Measurements from ENCODE around the gene SRSF5. TPM values are rescaled to one million over a fixed set of nuclear protein-coding genes. Genes with fewer than 3 reads are reported as not detected.
A peak's percentile ranks its signal among the peaks of the same experiment; 100 is the strongest.
"Not testable (repeated sequence)": the region's sequence is repeated elsewhere in the genome, so short reads cannot be mapped to it uniquely, and the experiment has no call there.

The SRSF5 gene
- polyA plus RNA-seq (ENCODE audit: insufficient read length in 3 of 3), result 100 to 1,000 TPM; 667 to 833 (median 704) TPM
- long read RNA-seq, donor 1, transcript SRSF5-218 (2 exons, 622 nt), result minor isoform, 6 of 415 reads
- long read RNA-seq, donor 1, transcript SRSF5-217 (8 exons, 1,500 nt), result major isoform, 28 of 415 reads
- long read RNA-seq, donor 1, transcript SRSF5-212 (7 exons, 2,443 nt), result minor isoform, 8 of 415 reads
- long read RNA-seq, donor 1, transcript SRSF5-208 (2 exons, 947 nt), result minor isoform, 20 of 415 reads
- long read RNA-seq, donor 1, partial matches to known transcripts, result 276 of 415 reads
- long read RNA-seq, donor 1, other reads (novel, unspliced or antisense), result 64 of 415 reads
- long read RNA-seq, donor 2, transcript SRSF5-217 (8 exons, 1,500 nt), result major isoform, 19 of 536 reads
- long read RNA-seq, donor 2, transcript SRSF5-201 (8 exons, 1,638 nt), result minor isoform, 7 of 536 reads
- long read RNA-seq, donor 2, transcript SRSF5-208 (2 exons, 947 nt), result minor isoform, 14 of 536 reads
- long read RNA-seq, donor 2, transcript SRSF5-216 (4 exons, 644 nt), result minor isoform, 10 of 536 reads
- long read RNA-seq, donor 2, partial matches to known transcripts, result 390 of 536 reads
- long read RNA-seq, donor 2, other reads (novel, unspliced or antisense), result 89 of 536 reads
- long read RNA-seq, donor 3, transcript SRSF5-201 (8 exons, 1,638 nt), result minor isoform, 6 of 381 reads
- long read RNA-seq, donor 3, transcript SRSF5-217 (8 exons, 1,500 nt), result major isoform, 21 of 381 reads
- long read RNA-seq, donor 3, transcript SRSF5-216 (4 exons, 644 nt), result minor isoform, 6 of 381 reads
- long read RNA-seq, donor 3, transcript SRSF5-208 (2 exons, 947 nt), result minor isoform, 12 of 381 reads
- long read RNA-seq, donor 3, partial matches to known transcripts, result 268 of 381 reads
- long read RNA-seq, donor 3, other reads (novel, unspliced or antisense), result 62 of 381 reads
- long read RNA-seq, donor 4, transcript SRSF5-212 (7 exons, 2,443 nt), result minor isoform, 7 of 676 reads
- long read RNA-seq, donor 4, transcript SRSF5-208 (2 exons, 947 nt), result minor isoform, 22 of 676 reads
- long read RNA-seq, donor 4, transcript SRSF5-217 (8 exons, 1,500 nt), result major isoform, 26 of 676 reads
- long read RNA-seq, donor 4, transcript SRSF5-201 (8 exons, 1,638 nt), result minor isoform, 8 of 676 reads
- long read RNA-seq, donor 4, partial matches to known transcripts, result 531 of 676 reads
- long read RNA-seq, donor 4, other reads (novel, unspliced or antisense), result 69 of 676 reads
- long read RNA-seq, donor 5, transcript SRSF5-217 (8 exons, 1,500 nt), result major isoform, 12 of 84 reads
- long read RNA-seq, donor 5, partial matches to known transcripts, result 56 of 84 reads
- long read RNA-seq, donor 5, other reads (novel, unspliced or antisense), result 6 of 84 reads
- long read RNA-seq, donor 6, transcript SRSF5-207 (6 exons, 3,044 nt), result minor isoform, 5 of 572 reads
- long read RNA-seq, donor 6, transcript SRSF5-216 (4 exons, 644 nt), result minor isoform, 10 of 572 reads
- long read RNA-seq, donor 6, transcript SRSF5-208 (2 exons, 947 nt), result major isoform, 22 of 572 reads
- long read RNA-seq, donor 6, transcript SRSF5-217 (8 exons, 1,500 nt), result minor isoform, 17 of 572 reads
- long read RNA-seq, donor 6, partial matches to known transcripts, result 474 of 572 reads
- long read RNA-seq, donor 6, other reads (novel, unspliced or antisense), result 35 of 572 reads
- long read RNA-seq, donor 7, transcript SRSF5-217 (8 exons, 1,500 nt), result major isoform, 24 of 318 reads
- long read RNA-seq, donor 7, partial matches to known transcripts, result 247 of 318 reads
- long read RNA-seq, donor 7, other reads (novel, unspliced or antisense), result 32 of 318 reads
- long read RNA-seq, donor 8, transcript SRSF5-208 (2 exons, 947 nt), result minor isoform, 12 of 159 reads
- long read RNA-seq, donor 8, transcript SRSF5-217 (8 exons, 1,500 nt), result major isoform, 17 of 159 reads
- long read RNA-seq, donor 8, partial matches to known transcripts, result 107 of 159 reads
- long read RNA-seq, donor 8, other reads (novel, unspliced or antisense), result 15 of 159 reads
- long read RNA-seq, donor 9, transcript SRSF5-207 (6 exons, 3,044 nt), result minor isoform, 7 of 539 reads
- long read RNA-seq, donor 9, transcript SRSF5-217 (8 exons, 1,500 nt), result major isoform, 43 of 539 reads
- long read RNA-seq, donor 9, transcript SRSF5-208 (2 exons, 947 nt), result minor isoform, 12 of 539 reads
- long read RNA-seq, donor 9, transcript SRSF5-201 (8 exons, 1,638 nt), result minor isoform, 9 of 539 reads
- long read RNA-seq, donor 9, partial matches to known transcripts, result 396 of 539 reads
- long read RNA-seq, donor 9, other reads (novel, unspliced or antisense), result 57 of 539 reads
- long read RNA-seq, donor 10, transcript SRSF5-208 (2 exons, 947 nt), result minor isoform, 14 of 436 reads
- long read RNA-seq, donor 10, transcript SRSF5-217 (8 exons, 1,500 nt), result major isoform, 17 of 436 reads
- long read RNA-seq, donor 10, partial matches to known transcripts, result 354 of 436 reads
- long read RNA-seq, donor 10, other reads (novel, unspliced or antisense), result 35 of 436 reads
- long read RNA-seq, donor 11, transcript SRSF5-208 (2 exons, 947 nt), result minor isoform, 7 of 259 reads
- long read RNA-seq, donor 11, transcript SRSF5-217 (8 exons, 1,500 nt), result major isoform, 11 of 259 reads
- long read RNA-seq, donor 11, partial matches to known transcripts, result 215 of 259 reads
- long read RNA-seq, donor 11, other reads (novel, unspliced or antisense), result 21 of 259 reads
- long read RNA-seq, donor 12, transcript SRSF5-208 (2 exons, 947 nt), result major isoform, 27 of 660 reads
- long read RNA-seq, donor 12, transcript SRSF5-212 (7 exons, 2,443 nt), result minor isoform, 8 of 660 reads
- long read RNA-seq, donor 12, transcript SRSF5-217 (8 exons, 1,500 nt), result minor isoform, 16 of 660 reads
- long read RNA-seq, donor 12, transcript SRSF5-216 (4 exons, 644 nt), result minor isoform, 7 of 660 reads
- long read RNA-seq, donor 12, partial matches to known transcripts, result 493 of 660 reads
- long read RNA-seq, donor 12, other reads (novel, unspliced or antisense), result 94 of 660 reads
- long read RNA-seq, donor 13, transcript SRSF5-208 (2 exons, 947 nt), result major isoform, 9 of 396 reads
- long read RNA-seq, donor 13, transcript SRSF5-217 (8 exons, 1,500 nt), result minor isoform, 8 of 396 reads
- long read RNA-seq, donor 13, partial matches to known transcripts, result 326 of 396 reads
- long read RNA-seq, donor 13, other reads (novel, unspliced or antisense), result 45 of 396 reads
- long read RNA-seq, donor 14, result 0 reads
- long read RNA-seq, donor 15, result 0 reads
- long read RNA-seq, donor 16, transcript SRSF5-201 (8 exons, 1,638 nt), result minor isoform, 12 of 461 reads
- long read RNA-seq, donor 16, transcript SRSF5-207 (6 exons, 3,044 nt), result minor isoform, 6 of 461 reads
- long read RNA-seq, donor 16, transcript SRSF5-208 (2 exons, 947 nt), result minor isoform, 17 of 461 reads
- long read RNA-seq, donor 16, transcript SRSF5-217 (8 exons, 1,500 nt), result major isoform, 33 of 461 reads
- long read RNA-seq, donor 16, partial matches to known transcripts, result 324 of 461 reads
- long read RNA-seq, donor 16, other reads (novel, unspliced or antisense), result 61 of 461 reads

DNA sequence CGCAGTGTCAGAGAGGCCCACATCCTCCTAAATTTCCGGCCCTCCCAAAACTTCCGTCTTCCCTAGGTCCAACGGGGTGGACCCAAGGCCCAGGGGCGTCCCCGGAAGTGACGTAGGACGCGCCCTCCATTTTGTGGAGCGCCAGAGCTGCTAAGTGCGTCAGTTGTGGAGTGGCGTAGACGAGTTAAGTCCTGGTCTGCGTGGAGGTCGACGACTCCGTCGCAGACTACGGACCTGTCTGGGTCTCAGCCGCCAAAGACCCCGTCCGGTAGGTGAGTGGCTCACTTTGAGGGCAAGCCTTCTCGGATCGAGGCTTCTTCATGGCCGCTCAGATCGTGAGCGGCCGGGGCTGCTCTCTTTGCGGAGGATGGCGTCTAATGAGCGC lies at the start of gene SRSF5:
Gene SRSF5, plus strand, starts transcription at position 159 of the 385 bp plus-strand sequence. CDS start 1,015 bp downstream, outside the sequence.
- DNase-seq, result peak; percentile 96

DNA sequence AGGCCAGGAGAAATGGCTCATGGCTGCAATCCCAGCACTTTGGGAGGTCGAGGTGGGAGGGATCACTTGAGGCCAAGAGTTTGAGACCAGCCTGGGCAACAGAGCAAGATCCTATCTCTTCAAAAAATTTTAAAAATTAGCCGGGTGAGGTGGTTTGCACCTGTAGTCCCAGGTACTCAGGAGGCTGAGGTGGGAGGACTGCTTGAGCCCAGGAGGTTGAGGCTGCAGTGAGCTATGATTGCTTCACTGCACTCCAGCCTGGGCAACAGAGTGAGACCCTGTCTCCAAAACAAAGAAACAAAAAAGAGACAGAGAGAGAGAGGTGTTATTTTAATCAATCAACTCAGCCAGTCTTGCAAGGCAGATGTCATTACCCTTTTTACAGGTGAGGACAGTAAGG lies 48.3 kb upstream of the SRSF5 start:
- not testable (repeated sequence) for DNase-seq

DNA sequence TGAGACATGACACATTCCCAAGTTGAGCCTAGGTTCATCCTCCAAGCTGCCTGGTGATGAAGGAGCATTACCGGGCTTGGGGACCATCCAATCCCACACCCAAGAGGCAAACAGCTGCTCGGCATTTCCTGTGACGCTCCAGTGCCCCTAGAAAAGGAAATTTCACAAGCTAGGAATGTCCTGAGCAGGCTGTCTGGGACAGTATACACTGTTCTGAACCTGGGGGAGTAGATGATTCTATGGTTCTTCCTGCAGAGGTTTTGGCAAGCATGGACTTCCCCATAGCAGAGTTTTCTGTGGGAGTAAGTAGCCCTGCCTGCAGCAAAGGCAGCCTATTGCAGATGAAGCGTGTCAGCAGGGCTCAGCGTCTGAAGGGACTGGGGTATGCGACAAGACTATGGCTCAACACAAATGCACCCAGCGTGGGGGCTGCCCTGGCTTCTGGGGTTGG lies 47.4 kb upstream of the SRSF5 start:
- DNase-seq, result no peak

DNA sequence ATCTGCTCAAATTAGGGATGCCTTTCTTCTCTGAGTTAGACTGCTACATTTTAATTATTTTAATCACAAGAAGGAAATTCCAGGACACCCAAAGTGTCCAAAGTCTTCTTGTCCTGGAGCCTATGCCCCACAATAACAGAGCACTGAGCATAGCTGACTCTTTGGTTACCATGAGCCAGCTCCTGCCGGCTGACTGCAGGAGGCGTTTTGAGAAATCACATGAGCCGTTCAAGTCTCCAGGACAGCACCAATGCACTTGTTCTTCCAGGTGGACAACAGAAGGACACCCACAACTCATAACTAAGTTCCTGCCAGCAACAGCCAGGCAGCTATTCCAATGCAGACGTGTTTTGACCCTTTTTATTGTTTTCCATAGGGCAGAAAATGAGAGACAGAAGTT lies 46.0 kb upstream of the SRSF5 start:
- DNase-seq, result no peak

DNA sequence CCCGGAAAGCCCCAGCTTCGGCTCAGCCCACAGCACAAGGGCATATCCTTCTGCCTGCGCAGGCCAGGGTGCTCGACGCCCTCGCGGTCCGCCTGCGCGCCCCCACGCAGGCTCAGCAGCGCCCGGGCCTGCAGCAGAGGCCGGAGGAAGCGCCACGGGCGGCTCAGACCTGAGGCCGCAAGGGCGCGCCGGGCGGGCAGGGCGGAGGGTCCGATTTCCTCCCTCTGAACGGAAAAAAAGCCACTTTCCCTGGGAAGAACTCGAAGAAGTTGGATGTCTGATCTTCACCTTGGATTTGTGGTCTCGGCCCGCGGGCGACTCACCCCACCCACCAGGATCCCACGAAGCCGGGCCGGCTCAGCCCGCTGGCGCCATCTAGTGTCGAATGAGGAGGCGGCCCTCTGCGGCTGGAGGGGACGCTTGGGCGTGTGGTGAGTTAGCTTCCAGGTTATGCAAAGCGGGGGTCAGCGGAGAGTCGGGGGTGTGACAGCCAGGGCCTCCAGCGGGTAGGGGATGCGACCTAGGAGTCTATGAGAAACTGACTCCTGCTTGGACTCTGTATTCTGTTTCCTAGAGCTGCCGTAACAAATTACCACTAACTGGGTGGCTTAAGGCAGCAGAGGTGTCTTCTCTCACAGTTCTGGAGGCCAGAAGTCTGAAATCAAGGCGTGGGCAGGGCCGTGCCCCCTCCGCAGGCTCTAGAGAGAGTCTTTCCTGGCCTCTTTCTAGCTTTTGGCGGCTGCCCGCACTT lies 40.0 kb upstream of the SRSF5 start:
- DNase-seq, result peak; percentile 73

DNA sequence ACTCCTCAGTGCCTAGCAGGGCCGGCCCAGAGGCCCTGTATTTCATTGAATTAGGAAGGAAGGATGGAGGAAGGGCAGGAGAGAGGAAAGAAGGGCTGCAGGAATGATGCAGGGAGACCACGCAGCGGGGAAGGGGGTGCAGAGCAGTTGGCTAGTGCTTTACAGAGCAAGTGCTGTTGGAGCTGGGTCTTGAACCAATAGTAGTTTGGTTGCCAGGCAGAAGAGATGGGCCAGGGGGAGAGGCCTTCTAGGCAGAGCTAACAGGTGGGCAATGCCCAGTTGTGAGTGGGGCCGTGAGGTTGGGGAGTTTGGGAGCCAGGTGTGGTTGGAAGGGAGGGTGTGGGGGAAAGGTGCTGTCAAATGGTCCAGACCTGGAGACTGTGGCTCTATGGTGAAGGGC lies 39.1 kb upstream of the SRSF5 start:
- DNase-seq, result no peak

DNA sequence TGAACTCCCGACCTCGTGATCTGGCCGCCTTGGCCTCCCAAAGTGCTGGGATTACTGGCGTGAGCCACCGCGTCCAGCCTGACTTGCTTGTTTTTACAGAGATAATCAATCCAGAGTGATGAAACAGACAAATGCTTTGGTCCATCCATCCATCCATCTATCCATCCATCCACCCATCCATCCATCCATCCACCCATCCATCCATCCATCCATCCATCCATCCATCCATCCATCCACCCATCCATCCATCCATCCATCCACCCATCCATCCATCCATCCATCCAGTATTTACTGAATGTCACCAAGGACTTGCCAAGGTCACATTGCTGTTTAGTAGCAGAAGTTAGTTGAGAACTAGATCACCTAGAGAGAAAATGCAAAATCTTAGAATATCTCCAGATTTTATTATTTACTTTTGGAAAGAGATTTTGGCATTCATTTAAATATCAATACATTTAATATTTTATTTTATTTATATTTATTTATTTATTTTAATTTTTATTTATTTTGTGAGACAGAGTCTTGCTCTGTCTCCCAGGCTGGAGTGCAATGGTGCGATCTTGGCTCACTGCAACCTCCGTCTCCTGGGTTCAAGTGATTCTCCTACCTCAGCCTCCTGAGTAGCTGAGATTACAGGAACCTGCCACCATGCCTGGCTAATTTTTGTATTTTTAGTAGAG lies 34.9 kb upstream of the SRSF5 start:
- DNase-seq, result not testable (repeated sequence)

DNA sequence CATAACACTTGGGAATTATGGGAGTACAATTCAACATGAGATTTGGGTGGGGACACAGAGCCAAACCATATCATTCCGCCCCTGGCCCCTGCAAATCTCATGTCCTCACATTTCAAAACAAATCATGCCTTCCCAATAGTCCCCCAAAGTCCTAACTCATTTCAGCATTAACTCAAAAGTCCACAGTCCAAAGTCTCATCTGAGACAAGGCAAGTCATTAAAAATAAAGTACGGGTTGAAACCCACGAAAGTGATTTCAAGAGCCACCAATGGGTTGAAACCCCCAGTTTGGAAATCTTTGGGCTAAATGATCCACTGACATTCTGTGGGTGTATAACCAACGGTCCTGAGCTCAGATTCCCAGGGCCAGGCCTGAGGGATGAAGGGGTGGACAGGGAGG lies 30.5 kb upstream of the SRSF5 start:
- DNase-seq, result not testable (repeated sequence)

DNA sequence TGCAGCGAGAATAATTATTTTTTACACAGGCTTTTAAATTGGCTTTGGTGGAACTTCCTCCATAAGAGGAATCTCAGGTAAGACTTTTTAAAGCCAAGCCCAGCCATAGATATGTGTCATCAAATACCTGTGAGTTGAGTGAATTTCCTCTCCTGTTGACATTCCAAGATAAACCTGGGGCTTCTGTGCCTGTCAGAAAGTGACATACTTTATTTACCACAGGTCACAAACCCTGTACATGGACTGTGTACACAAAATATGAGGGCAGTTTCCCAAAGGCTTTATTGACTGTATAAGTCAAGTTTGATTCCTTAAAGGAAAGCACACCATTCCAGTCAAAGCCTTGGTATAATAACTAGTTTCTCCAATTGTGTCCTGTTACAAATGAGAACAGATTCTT lies 25.9 kb upstream of the SRSF5 start:
- DNase-seq, result no peak

DNA sequence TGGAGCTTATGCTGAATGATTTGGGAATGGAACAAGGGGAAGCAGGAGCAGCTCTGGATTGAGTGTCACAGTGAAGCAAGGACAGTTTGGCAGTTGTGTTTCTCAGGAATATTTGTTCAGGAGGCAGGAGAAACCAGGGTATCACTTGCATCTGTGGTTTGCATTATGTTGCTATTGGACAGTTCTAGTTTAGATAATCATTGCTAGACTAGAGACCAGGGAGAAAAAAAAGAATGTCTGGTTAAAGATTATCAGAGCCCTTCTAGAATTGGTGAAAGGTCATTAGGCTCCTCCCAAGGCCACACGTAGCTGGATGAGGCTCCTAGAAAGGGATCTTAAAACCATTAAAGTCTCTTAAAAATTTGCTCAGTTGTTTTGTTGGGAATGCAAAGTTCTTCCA lies 17.0 kb upstream of the SRSF5 start:
- peak; percentile 38 for DNase-seq

DNA sequence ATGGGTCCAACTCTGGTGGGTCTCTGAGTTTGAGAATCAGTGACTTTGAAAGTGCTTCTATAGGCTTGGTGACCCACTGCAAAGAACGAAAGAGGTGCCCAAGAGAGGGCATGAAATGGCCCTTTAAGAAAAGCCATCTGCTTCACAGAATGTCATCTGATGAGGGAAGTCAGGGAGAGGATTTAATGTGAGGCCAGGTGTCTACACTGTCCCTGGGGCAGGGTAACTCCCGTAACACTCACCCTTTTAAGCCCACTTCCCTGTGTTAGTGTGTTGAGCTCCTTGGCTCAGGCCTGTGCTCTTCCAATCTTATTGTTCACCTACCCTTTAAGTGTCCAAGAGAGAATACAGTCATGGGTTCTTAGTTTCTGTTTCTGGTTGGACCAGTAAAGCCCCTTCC lies 16.4 kb upstream of the SRSF5 start:
- DNase-seq, result no peak

DNA sequence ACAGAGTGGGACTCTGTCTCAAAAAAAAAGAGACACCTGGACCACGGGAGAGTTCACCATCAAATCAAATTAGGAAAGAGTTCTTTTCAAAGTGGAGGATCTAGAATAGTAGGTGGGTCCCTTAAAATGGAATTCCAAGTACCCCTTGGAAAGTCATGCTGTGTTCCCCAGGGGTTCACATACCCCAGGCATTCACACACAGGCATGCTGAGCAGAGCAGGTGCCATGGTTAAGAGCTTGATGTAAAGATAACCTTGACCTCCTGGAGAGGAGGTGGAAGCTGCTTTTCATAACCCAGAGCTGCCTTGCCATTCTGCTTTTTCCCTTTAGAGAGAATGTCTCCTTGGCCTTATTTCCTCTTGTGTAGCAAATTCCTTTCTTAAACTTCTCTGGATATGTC lies 14.2 kb upstream of the SRSF5 start:
- no peak for DNase-seq

DNA sequence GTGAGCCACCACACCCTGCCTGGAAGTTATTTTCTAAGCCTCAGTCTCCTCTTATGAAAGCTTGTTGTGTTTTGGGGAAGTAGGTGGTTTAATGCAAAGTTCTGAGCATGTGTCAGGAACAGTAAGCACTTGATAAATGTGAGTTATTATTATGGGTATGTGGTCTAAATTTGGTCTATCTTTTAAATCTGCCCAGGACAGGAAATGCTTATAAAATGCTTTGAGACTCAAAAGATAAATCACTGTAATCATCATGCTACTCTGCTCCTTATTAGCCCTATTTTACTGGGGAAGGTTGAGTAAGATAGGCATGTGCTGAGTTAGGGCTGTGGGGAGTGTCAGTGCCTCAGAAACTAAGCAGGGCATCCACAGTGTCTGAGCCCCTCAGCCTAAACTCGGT lies 13.1 kb upstream of the SRSF5 start:
- no peak for DNase-seq

DNA sequence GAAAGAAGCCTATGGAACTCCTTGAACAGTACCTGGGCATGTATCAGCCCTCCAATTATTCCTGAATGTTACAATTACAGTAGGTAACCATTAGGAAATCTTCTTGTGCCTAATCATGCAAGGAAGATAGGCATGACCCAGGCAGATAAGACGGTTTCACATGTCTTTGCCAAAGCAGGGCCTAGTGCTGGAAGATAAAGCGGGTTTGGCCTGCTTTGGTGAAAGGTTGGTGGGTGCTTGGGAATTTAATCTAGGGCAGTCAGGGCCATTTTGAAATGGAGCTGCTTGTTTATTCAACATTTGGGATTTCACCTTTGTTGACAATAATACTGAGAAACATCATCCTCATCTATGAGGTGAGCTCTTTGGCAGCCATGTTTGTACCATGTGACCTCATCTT lies 12.5 kb upstream of the SRSF5 start:
- no peak for DNase-seq

DNA sequence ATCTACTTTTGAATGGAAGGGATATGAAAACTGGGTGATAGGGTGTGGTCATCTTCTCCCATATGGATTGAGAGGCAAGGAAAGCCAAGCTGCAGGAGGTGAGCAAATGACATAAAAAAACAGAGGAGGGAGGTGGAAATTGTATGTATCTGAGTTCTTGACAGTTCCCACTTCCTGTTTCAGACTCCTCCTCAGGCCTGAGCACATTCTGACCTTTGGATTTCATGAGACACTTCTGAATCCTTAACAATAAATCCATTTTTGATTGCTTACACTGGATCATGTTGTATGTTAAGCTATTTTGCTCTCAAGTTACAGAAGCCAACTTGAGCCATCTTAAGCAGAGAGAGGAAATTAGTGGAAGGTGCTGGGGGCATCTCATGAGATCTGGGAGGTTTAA lies 11.6 kb upstream of the SRSF5 start:
- no peak for DNase-seq

DNA sequence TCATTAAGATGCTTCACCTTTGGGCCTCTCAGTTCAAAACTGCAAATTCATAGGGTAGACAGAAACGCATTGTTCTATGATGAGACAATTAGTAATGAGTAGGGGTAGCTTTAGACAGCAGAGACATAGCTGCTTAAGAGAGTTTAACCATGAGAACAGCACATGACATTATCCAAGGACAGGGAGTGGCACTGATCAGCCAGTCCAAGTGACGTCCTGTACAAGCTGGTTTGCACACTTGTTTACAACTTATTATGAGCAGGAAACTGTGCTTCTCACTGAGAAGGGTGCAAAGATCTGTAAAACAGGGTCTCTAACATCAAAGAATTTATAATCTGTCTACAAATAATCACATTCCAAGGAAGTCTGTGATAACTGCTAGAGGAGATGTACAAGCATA lies 11.2 kb upstream of the SRSF5 start:
- no peak for DNase-seq
